Stromal cell of bone marrow (primary cell): Measurements from ENCODE around the gene PLD1.

Source experiments
- DNase-seq: peaks from one replicate; pipeline ENCODE4 v3.0.0-alpha.2; 2012; ENCODE audit warnings: low read depth

Gene PLD1

DNA sequence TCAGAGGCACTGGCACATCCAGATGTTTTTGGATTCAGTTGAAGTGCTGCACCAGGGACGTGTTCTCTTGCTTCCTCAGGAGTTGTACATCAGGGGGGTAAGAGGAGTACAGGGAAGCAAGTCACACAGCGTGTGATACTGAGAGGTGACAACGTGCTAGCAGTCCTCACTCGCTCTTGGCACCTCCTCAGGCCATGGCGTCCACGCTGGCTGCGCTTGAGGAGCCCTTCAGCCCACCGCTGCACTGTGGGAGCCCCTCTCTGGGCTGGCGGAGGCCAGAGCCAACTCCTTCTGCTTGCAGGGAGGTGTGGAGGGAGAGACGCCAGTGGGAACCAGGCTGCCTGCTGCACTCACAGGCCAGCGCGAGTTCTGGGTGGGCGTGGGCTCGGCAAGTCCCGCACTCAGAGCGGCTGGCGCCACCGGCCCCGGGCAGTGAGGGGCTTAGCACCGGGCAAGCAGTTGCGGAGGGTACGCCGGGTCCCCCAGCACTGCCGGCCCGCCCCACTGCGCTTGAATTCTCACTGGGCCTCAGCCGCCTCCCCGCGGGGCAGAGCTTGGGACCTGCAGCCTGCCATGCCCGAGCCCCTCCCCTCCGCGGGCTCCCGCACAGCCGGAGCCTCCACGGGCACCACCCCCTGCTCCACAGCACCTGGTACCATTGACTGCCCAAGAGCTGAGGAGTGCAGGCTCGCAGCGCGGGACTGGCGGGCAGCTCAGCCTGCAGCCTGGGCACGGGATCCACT is 64.5 kb downstream of the PLD1 start:
- DNase-seq, result no peak

GRCh38 chr3:171744158-171744741 is 66.0 kb downstream of the PLD1 start:
- no peak for DNase-seq

GRCh38 chr3:171743327-171744157 is 66.7 kb downstream of the PLD1 start:
- DNase-seq, result no peak

GRCh38 chr3:171741377-171741776 is 68.9 kb downstream of the PLD1 start:
- no peak for DNase-seq

DNA sequence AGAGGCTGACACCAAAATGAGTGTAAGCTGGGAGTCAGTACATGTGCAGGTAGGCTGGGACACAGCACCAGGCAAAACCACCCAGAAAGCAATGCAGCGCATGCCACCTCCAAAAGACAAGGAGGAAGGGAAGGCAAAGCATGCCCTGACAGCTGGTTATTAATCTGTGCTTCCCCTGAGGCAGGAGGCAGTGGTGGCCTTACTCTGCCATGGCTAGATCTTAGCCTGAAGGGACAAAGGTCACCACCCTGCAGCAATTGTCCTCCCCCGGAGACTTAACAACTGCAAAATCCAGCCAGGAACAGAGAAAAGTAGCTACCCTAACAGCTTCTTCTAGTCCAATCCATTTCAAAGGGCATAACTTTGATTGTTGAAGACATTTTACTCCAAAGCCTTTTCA is 73.7 kb downstream of the PLD1 start:
- no peak for DNase-seq

DNA sequence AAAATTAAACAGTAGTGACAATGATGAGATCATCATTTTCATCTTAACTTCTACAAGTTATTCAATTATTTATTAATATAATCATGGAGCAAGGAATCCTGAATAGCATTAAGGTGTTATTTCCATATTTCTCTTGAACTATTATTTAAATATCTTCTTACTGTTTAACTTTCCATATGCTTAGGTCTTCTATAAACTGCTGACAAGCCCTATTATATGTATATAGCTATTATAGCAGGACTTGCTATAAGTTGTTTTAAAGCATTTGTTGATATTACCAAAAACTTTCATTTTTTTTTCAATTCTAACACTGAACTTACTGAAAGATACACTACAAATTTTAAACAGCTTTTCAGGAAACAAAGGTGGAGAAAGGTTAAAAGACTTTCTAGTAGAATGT is 76.7 kb downstream of the PLD1 start:
- DNase-seq, result no peak

- no peak for DNase-seq
Observed at GRCh38 chr3:171732756-171733155, 77.5 kb downstream of the PLD1 start.

DNA sequence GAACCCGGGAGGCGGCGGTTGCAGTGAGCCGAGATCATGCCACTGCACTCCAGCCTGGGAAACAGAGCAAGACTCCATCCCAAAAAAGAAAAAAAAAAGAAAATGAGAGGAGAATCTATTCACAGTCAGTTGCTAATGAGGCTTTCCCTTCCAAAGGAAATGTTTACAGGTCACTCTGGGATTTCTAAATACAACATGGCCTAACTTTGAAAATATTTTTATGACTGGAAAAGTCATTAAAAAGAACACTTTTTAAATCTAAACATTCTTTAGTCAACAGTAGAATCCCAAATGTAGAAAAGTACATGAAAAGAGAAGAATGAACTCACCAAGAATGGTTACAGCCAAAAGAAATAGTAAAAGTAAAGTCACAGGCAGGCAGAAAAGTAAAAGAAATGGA is 78.6 kb downstream of the PLD1 start:
- DNase-seq, result no peak

- DNase-seq, result no peak
Observed at GRCh38 chr3:171729452-171730334, 80.6 kb downstream of the PLD1 start.

GRCh38 chr3:171727288-171727687 is 83.0 kb downstream of the PLD1 start:
- no peak for DNase-seq

GRCh38 chr3:171718493-171719185 is 91.6 kb downstream of the PLD1 start:
- no peak for DNase-seq

DNA sequence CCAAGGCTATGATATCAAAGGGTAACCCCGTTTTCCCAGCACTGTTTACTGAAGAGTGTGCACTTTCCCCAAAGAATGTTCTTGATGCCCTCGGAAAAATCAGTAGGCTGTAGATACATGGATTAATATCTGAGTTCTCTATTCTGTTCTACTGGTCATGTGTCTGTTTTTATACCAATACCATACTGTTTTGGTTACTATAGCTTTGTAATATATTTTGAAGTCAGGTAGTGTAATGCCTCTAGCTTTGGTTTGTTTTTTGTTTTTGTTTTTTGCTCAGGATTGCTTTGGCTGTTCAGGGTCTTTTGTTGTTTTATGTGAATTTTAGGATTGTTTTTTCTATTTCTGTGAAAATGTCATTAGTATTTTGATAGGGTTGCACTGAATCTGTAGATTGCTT is 95.1 kb downstream of the PLD1 start:
- DNase-seq, result no peak

DNA sequence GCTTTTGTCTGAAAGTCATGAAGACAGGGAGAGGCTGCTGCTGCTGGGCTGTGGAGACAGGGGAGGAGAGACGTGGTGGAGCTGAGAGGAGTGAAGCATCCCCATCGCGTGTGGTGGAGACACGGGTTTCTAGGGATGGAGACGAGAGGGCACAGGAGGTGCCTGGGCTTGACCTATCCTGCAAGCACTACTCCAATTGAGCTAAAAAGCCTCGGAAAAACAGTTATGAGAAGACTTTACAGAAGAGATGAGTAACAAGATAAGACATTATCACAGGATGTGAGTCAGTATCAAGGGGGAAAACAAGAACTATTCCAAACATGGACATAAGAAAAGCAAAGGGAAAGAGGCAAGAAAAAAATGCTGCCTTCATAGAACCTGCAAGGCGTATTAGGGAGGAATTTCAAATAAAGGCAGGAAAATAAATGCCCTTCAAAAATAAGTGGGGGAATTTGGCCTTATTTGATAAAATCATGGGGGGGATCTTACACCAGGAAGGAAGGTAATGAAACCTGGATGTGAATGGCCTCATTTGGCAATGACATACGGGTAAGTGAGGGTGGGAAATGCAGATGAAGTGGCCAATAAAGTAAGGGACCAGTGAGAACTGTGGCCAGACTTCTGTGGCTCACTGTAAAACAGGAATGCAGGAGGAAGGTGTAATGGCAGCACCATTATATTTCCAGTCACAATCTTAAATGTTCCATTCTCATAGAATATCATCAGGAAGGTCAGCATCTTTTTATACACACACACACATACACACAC is 97.9 kb downstream of the PLD1 start:
- no peak for DNase-seq

- no peak for DNase-seq
Observed at GRCh38 chr3:171711461-171712170, 98.7 kb downstream of the PLD1 start.

DNA sequence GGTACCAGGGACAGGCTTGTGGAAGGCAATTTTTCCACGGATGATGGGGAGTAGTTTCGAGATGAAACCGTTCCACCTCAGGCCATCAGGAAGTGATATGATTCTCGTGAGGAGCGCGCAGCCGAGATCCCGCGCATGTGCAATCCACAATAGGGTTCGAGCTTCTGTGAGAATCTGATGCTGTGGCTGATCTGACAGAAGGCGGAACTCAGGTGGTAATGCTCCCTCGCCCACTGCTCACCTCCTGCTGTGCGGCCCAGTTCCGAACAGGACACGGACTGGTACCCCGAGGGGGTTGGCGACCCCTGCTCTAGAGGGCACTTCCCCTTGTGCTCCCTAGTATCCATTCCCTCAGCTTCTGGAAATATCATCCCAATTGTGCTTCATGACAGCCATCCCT is 99.9 kb downstream of the PLD1 start:
- DNase-seq, result no peak

GRCh38 chr3:171704814-171705213 is 105.5 kb downstream of the PLD1 start:
- DNase-seq, result no peak

DNA sequence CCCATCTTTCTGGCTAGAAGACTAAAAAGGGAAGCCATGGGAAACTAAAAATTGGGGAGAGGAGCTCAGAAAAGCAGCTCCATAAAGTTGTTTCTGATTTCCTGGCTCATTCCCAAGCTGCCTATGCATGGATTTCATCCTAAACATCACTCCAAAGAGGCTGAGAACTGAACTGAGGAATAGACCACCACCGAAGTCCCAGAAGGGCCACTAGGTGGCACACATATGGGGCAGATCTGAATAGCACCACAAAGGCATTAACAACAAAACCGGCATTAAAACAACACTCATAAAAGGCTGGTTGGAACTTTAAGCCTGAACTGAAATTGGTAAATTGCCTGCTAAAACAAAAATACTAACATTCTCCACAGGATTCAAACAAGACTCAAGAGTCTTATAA is 106.3 kb downstream of the PLD1 start:
- peak; percentile 16 for DNase-seq

DNA sequence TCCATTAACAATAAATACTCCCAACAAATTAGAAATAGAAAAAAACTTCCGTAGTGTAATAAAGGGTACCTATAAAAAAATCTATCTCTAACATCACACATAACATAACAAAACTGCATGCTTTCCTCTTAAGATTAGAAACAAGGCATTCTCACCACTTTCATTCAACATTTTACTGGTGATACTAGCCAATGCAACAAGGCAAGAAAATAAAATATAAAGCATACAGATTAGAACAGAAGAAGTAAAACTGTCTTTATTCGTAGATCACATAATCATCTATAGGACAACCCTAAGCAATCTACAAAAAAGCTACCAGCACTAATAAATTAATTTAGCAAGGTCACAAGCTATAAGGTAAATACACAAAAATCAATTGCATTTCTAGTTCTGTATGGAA is 107.1 kb downstream of the PLD1 start:
- DNase-seq, result no peak

DNA sequence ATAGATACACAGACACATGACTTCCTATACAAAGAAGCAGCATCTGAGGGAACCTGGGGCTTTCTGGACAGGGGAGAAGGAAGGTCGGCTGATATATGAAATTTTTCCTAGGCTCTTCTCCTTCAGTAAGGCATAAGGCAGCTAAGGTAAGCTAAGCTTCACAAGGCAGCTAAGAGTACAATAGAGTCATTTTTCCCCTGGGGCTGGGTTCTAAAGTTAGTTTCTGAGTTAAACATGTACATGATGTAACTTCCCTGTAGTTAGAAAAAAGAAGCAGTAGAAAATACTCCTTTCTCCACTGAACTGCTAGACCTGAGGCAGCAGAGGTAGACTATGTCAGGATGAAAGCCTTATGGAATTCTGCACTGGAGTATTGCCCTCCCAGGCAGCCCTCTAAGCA is 109.6 kb downstream of the PLD1 start:
- no peak for DNase-seq

GRCh38 chr3:171700157-171700556 is 110.1 kb downstream of the PLD1 start:
- no peak for DNase-seq
